Measurements from ENCODE around the gene MRTFB.

MRTFB gene

DNA sequence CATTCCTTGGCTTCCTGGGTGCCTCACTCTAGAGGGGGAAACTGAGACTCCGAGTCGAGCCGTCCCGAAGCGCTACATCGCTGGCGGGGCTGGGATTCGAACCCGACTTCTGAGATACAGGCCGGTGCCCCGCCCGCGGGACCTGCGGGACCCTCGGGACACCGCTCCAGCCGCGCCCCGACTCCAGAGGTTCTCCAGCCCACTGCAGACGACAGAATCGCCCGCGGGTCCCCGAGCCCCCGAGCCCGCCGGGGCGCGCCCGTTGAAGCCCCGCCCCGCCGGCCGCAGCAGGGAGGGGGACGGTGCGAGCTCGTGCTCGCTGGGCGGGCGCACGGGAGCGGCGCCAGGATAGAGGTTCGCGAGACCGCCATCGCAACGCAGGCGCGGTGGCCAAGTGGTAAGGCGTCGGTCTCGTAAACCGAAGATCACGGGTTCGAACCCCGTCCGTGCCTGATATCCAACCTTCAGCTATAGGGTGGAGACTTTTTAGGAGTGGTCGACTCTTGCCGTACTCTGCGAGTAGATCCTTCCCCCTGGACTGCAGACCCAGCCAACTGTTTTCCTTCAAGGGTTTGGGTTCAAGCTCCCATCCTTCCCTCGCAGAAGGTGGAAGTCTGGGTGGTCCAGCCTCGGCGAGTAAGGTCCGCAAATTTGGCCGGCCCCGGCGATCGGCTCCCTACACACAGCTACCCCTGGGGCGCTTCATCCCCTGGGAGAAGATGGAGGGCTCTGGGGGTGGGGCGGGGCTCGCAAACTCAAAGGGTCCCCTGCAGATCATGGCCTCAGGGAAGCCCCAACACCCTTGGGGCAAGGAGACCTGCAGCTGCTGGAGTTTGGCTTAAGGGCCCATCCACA is 214.6 kb downstream of the MRTFB start:
- H3K9me3 ChIP-seq: peaks cover 24% of the 10 kb centered on the region
- TF ChIP-seq Cebpa-rat (IDR thresholded peaks at IDR 0.05): no peak
- H3K27ac ChIP-seq: peak overlapping the region; percentile 54; the same call in 1 of the 2 replicates
- H3K4me3 ChIP-seq: peak overlapping the region; percentile 85
- H3K4me1 ChIP-seq: peaks cover 29% of the 10 kb centered on the region
- H3K36me3 ChIP-seq: no peaks in the 10 kb centered on the region
- H3K9ac ChIP-seq: peak overlapping the region; percentile 79
- no peaks in the 10 kb centered on the region for H3K27me3 ChIP-seq
- no peaks in the 10 kb centered on the region for H4K20me1 ChIP-seq
- peak overlapping the region; percentile 77 for H3K4me2 ChIP-seq

DNA sequence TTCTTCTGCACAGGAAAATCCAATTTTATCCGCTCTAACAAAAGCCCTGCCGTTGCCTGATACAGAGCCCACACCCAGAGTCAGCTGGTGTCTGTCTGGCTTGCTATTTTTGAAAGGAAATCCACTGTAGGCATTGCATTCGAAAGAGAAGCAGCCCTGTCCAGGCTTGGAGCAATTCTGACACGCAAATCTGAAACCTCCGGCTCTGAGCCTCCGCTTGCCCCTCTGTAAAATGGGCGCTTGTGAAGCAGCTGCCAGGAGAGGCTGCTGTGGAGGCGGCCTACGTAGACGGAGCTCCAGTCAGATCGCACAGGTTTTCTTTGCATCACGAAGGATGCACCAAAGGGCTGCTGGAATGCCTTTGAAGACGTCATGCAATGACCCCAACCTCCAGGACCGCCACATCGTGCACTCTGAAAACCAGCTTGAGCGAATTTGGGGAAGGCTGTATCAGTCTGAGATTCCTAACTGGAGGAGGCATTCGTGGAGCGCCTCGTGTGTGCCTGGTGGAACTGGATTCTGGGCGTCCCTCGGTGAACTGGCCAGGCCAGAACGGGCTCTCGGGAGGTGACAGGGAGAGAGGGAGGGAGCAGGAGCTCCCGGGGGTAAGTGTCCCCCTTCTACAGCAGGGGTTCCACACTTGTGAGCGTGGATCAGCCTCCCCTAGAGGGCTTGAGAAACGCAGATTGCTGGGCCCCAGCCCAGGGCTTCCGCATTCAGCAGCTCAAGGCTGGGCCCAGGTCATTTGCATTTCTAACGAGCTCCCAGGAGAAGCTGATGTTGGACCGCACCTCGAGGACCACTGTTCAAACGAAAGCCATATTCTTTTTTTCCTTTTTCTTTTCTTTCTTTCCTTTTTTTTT is 215.5 kb downstream of the MRTFB start:
- no peaks in the 10 kb centered on the region for H4K20me1 ChIP-seq
- H3K36me3 ChIP-seq: no peaks in the 10 kb centered on the region
- H3K4me2 ChIP-seq: peak overlapping the region; percentile 72
- no peak overlapping the region for H3K27ac ChIP-seq
- H3K9me3 ChIP-seq: peaks cover 24% of the 10 kb centered on the region
- peaks cover 29% of the 10 kb centered on the region for H3K4me1 ChIP-seq
- H3K27me3 ChIP-seq: no peaks in the 10 kb centered on the region
- H3K4me3 ChIP-seq: peak overlapping the region; percentile 85
- H3K9ac ChIP-seq: no peak overlapping the region; the same call in 1 of the 2 replicates
- TF ChIP-seq Cebpa-rat (IDR thresholded peaks at IDR 0.05): no peak

DNA sequence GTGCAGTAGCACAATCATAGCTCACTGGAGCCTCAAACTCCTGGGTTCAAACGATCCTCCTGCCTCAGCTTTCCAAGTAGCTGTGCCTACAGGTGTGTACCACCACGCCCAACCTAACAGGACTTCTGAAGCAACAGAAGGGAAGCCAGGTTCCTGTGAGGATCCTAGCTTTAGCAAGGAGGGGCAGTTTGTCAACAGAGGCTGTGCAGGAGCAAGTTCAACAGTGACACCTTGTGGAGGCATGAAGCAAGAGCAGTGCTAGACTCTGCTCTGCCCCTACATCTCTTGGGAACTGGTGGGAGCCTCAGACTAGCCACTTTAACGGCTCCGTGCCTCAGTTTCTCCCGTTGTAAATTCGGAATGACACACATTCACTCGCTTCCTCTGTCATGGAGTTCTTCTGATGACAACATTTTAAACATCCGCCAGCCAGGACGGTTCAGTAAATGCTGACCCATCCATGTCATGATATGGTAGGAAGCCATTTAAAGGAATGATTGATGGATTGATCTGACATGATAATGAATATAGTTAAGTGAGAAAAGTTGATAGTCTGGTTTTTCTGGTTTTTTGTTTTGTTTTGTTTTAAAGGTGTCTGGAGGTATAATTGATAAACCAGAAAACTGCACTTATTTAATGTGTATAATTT is 218.7 kb downstream of the MRTFB start:
- no peak overlapping the region for H3K4me2 ChIP-seq
- H3K27me3 ChIP-seq: no peaks in the 10 kb centered on the region
- H3K9ac ChIP-seq: no peak overlapping the region
- no peak overlapping the region for H3K27ac ChIP-seq
- no peak overlapping the region for H3K4me3 ChIP-seq
- TF ChIP-seq Cebpa-rat (IDR thresholded peaks at IDR 0.05): no peak
- no peaks in the 10 kb centered on the region for H3K36me3 ChIP-seq
- H4K20me1 ChIP-seq: no peaks in the 10 kb centered on the region
- H3K4me1 ChIP-seq: peaks cover 21% of the 10 kb centered on the region
- H3K9me3 ChIP-seq: peaks cover 24% of the 10 kb centered on the region

DNA sequence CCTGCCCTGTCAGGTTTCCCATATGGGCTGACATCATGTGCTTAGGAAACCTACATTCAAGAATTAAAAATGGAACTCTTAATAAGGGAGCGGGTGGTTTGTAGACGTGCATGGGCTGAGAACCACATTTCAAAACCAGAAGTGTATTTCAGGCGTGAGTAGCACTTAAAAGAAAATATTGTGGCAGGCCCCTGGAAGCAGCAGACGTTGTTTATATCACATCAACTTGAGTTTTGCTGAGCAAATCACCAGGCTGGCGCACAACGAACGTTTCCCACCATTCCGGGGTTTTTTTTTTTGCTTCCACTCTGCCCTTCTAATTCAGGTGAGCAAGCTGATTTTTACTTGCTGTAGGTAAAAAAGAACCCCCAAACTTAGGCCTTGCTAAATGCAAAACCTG is 220.2 kb downstream of the MRTFB start:
- Histone ChIP-seq H3K4me1 (peaks cover 15% of the 10 kb centered on the region), H3K9me3 (peaks cover 24% of the 10 kb centered on the region), H3K9ac (no peak overlapping the region), H3K27ac (no peak overlapping the region), H3K4me2 (no peak overlapping the region), H4K20me1 (no peaks in the 10 kb centered on the region), H3K4me3 (no peak overlapping the region), H3K36me3 (no peaks in the 10 kb centered on the region), H3K27me3 (no peaks in the 10 kb centered on the region)
- TF ChIP-seq Cebpa-rat (IDR thresholded peaks at IDR 0.05): no peak

DNA sequence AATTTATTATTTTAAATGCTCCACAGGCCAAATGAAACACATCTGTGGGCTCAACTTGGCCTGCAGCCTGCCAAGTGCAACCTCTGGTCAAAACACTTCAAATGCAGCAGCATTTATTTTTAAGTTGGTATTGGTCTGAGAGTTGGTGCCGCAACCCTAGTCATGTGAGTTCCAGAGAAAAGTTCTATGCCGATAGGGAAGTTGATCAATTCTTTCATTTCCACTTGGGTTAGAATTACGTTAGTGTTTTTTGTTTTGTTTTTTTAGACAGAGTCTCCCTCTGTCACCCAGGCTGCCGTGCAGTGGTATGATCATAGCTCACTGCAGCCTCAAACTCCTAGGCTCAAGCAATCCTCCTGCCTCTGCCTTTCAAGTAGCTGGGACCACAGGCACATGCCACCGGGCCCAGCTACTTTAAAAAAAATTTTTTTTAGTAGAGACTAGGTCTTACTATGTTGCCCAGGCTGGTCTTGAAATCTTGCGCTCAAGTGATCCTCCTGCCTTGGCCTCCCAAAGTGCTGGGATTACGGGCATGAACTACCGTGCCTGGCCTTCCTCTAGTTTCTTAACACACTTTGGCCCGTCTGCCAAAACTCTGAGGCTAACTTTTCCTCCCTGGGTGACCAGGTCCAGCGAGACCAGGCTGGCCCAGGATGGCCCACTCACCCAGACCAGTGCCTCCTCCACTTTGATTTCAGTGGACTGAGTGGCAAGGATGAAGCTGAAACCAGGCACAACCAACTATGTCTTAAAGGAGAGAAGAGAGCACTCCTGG is 221.1 kb downstream of the MRTFB start:
- Histone ChIP-seq H3K9me3 (peaks cover 24% of the 10 kb centered on the region), H3K4me1 (peaks cover 6% of the 10 kb centered on the region; the same call in 1 of the 2 replicates), H3K4me2 (no peak overlapping the region), H3K27ac (no peak overlapping the region), H4K20me1 (no peaks in the 10 kb centered on the region), H3K9ac (no peak overlapping the region), H3K36me3 (no peaks in the 10 kb centered on the region), H3K27me3 (no peaks in the 10 kb centered on the region), H3K4me3 (no peak overlapping the region)
- TF ChIP-seq Cebpa-rat (IDR thresholded peaks at IDR 0.05): no peak

GRCh38 chr16:14296663-14297062 is 225.5 kb downstream of the MRTFB start:
- H3K27me3 ChIP-seq: peaks cover 6% of the 10 kb centered on the region; the same call in 1 of the 2 replicates
- H3K27ac ChIP-seq: no peak overlapping the region
- no peaks in the 10 kb centered on the region for H4K20me1 ChIP-seq
- H3K9me3 ChIP-seq: no peaks in the 10 kb centered on the region
- no peak for TF ChIP-seq Cebpa-rat (IDR thresholded peaks at IDR 0.05)
- H3K9ac ChIP-seq: no peak overlapping the region
- peaks cover 6% of the 10 kb centered on the region for H3K4me1 ChIP-seq
- no peak overlapping the region for H3K4me2 ChIP-seq
- no peak overlapping the region for H3K4me3 ChIP-seq
- no peaks in the 10 kb centered on the region for H3K36me3 ChIP-seq

DNA sequence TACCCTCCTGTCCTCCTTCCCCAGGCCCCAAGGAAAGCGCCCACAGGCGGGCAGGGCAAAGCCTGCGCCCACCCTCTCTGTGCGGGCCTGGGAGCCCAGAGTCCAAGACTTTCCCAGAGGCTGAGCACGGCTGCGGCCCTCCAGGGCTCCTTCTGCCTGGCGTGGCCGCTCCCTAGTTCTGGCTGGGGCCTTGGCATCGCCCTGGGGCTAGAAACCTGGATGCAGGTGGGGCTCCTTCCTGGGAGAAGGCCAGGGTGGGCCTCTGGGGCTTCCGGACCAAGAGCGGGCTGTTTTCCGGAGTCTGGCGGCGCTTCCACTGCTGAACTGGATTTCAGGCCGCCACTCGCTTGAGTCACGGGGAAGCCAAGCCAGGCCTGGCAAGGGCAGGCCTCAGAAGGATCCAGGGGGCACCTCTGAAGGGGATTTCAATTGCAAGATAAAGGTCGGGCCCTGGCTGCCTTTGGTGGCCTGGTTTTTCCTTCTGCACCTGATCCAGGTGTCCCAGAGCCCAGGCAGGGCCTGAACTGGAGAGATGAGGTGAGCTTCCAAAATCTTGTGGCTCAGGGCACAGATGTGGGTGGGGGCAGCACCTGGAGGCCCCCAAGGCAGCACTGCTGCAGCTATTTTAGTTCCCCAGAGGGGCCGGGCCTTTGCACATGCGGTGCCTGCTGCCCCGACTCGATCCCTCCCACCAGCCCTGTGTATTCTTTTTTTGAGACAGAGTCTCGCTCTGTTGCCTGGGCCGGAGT is 227.4 kb downstream of the MRTFB start:
- Histone ChIP-seq H3K36me3 (no peaks in the 10 kb centered on the region), H3K9ac (no peak overlapping the region), H3K27me3 (peaks cover 20% of the 10 kb centered on the region), H3K4me2 (no peak overlapping the region), H4K20me1 (peaks cover 2% of the 10 kb centered on the region; the same call in 1 of the 2 replicates), H3K4me1 (peaks cover 15% of the 10 kb centered on the region), H3K4me3 (no peak overlapping the region), H3K27ac (no peak overlapping the region), H3K9me3 (no peaks in the 10 kb centered on the region)
- TF ChIP-seq Cebpa-rat (IDR thresholded peaks at IDR 0.05): no peak

DNA sequence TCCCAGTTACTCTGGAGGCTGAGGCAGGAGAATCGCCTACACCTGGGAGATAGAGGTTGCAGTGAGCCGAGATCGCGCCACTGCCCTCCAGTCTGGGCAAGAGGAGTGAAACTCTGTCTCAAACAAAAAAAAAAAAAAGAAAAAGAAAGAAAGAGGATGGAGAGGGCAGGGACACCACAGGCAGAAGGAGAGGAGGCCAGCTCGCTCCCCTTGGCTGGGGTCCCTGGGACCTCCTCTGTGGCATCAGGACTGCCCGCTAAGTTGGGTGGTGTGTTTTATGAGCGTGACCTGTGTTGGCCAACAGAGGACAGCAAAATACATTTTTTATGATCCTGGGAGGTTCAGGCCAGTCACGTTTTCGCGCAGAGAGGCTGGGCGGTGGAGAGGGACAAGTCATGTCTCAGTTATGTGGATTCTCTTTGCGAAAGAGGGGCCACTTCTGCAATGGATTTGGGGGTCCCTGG is 229.6 kb downstream of the MRTFB start:
- no peak for TF ChIP-seq Cebpa-rat (IDR thresholded peaks at IDR 0.05)
- H3K27ac ChIP-seq: no peak overlapping the region
- no peaks in the 10 kb centered on the region for H3K9me3 ChIP-seq
- H3K4me3 ChIP-seq: no peak overlapping the region
- peaks cover 21% of the 10 kb centered on the region for H3K4me1 ChIP-seq
- peaks cover 37% of the 10 kb centered on the region for H3K27me3 ChIP-seq
- peak overlapping the region; percentile 91 for H3K4me2 ChIP-seq
- H3K9ac ChIP-seq: no peak overlapping the region
- peaks cover 11% of the 10 kb centered on the region; the same call in 1 of the 2 replicates for H4K20me1 ChIP-seq
- no peaks in the 10 kb centered on the region for H3K36me3 ChIP-seq

Measured in BLaER1 (cell line).